ENCODE measurements around the gene CNKSR3.

The CNKSR3 gene

DNA sequence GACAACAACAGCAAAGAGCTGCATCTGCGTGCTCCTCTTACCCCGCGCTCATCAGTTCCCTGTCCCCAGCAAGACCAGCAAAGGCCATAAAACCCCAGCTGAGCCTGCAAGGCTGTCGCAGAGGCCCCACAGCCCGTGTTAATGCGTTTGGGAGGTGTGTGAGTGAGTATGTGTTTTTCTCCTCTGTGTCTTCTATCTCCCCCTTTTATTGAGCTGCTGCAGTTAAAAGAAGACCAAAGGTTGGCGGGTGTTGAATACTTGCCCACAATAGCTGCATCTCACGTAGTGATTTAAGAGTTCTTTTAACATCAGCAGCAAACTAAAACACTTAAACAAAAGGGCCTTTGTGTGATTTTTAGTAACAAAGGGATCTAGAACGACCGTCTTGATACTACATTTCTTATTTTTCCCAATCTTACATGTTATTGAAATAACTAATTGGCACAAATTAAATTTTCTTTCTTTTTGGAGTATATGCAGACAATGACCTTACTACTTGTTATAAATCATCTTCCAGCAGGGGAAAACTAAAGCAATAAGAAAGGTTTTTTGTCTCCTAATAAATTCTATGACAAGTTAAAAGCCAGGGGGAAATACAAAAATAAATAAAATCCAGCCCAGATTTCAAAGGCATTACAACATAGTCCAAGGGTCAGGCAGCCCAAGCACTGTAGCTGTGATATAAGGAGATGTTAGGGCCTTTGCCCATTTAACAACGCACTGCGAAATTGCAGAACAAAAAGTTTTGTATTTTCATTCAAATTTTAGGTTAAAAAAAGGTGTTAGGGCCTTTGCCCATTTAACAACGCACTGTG, 27.2 kb upstream of the CNKSR3 start:
- no peak for DNase-seq (ENCODE audit: low spot score)
- TF ChIP-seq, protein P1, sequence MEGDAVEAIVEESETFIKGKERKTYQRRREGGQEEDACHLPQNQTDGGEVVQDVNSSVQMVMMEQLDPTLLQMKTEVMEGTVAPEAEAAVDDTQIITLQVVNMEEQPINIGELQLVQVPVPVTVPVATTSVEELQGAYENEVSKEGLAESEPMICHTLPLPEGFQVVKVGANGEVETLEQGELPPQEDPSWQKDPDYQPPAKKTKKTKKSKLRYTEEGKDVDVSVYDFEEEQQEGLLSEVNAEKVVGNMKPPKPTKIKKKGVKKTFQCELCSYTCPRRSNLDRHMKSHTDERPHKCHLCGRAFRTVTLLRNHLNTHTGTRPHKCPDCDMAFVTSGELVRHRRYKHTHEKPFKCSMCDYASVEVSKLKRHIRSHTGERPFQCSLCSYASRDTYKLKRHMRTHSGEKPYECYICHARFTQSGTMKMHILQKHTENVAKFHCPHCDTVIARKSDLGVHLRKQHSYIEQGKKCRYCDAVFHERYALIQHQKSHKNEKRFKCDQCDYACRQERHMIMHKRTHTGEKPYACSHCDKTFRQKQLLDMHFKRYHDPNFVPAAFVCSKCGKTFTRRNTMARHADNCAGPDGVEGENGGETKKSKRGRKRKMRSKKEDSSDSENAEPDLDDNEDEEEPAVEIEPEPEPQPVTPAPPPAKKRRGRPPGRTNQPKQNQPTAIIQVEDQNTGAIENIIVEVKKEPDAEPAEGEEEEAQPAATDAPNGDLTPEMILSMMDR (IDR thresholded peaks at IDR 0.05; ENCODE audit: extremely low read depth, insufficient read depth, missing control alignments): no peak

DNA sequence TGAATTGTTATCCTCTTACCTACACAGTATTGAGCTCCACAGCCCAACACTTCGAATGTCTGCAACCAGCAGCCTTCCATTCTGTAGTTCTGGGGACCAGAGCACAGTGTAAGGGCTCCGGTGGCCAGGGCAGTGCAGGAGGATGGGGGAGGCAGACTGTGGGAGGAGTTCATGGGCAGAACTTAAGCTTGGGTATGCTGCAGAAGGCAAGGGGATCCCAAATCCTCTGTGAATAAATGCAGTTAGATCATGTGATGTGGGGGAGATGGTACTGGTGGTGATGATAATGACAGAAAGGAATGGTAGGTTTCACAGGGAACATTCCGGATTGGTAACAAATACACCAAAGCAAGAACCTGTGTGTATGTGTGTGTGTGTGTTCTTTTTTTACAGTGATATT, 26.5 kb upstream of the CNKSR3 start:
- DNase-seq (ENCODE audit: low spot score): no peak
- TF ChIP-seq, protein P1 (IDR thresholded peaks at IDR 0.05; ENCODE audit: extremely low read depth, insufficient read depth, missing control alignments): no peak
- in situ Hi-C loops (cut with MboI; ENCODE audit: low pct_unique_long_range_greater_than_20kb, low sequenced_read_pairs, unreplicated experiment): no loop called here

More for the DNA sequence above, 27.2 kb upstream of the CNKSR3 start:
- in situ Hi-C loops (cut with MboI; ENCODE audit: low pct_unique_long_range_greater_than_20kb, low sequenced_read_pairs, unreplicated experiment): no loop called here

DNA sequence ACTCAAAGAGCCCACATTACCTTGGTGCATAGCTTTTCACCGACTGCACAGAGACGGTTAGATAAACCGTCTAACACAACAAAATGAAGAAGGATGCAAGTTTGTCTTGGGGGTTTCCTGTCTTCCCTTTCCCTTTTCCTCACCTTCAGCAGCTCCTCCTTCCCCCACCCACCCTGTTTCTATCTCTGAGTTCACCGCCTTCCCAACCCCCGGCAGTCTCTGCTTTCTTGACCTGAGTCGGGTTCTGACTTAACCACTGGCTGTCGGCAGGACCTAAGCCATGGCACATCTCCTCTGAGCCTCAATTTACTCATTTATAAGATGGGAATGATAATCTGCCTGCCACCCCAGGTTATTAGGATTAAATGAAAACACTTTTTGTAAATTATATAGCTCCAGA, 25.8 kb upstream of the CNKSR3 start:
- DNase-seq (ENCODE audit: low spot score): no peak
- in situ Hi-C loops (cut with MboI; ENCODE audit: low pct_unique_long_range_greater_than_20kb, low sequenced_read_pairs, unreplicated experiment): no loop called here
- TF ChIP-seq, protein P1 (IDR thresholded peaks at IDR 0.05; ENCODE audit: extremely low read depth, insufficient read depth, missing control alignments): no peak

DNA sequence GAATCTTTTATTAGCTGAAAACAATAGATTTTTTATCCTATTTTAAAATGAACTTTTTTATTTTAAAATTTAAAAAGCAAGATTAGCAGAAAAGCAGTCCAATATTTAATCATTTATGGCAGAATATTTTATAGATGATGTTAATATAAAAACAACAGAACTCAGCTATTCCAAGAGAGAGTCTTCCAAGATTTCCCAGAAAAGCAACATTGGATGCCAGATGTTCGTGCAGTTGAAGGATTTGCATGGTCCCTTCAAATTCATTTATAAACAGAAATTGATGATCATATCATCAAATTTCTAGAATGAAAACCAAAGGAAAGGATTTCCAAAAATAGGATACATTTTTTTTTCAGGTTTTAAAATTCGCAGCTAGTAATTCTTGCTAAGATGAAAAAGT, 25.4 kb upstream of the CNKSR3 start:
- in situ Hi-C loops (cut with MboI; ENCODE audit: low pct_unique_long_range_greater_than_20kb, low sequenced_read_pairs, unreplicated experiment): no loop called here
- TF ChIP-seq, protein P1 (IDR thresholded peaks at IDR 0.05; ENCODE audit: extremely low read depth, insufficient read depth, missing control alignments): no peak

DNA sequence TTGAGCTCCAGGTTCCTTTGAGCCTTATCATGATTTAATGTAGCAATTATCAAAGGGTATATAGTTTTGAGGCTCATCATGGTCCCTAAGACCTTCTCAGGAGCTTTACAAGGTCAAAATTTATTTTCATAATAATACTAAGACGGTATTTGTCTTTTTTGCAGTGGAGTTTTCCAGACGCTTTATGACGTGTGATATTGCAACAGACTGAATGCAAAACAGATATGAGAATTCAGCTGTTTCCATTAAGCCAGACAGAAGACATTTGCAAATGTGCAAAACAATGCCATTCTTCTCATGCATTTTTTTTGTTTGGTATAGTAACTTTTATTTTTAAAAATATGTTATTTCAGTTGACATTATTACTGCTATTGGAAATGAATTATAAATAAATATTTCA, 24.7 kb upstream of the CNKSR3 start:
- DNase-seq (ENCODE audit: low spot score): no peak
- TF ChIP-seq, protein P1 (IDR thresholded peaks at IDR 0.05; ENCODE audit: extremely low read depth, insufficient read depth, missing control alignments): no peak
- in situ Hi-C loops (cut with MboI; ENCODE audit: low pct_unique_long_range_greater_than_20kb, low sequenced_read_pairs, unreplicated experiment): no loop called here

More for the DNA sequence above, 25.4 kb upstream of the CNKSR3 start:
- DNase-seq (ENCODE audit: low spot score): no peak

DNA sequence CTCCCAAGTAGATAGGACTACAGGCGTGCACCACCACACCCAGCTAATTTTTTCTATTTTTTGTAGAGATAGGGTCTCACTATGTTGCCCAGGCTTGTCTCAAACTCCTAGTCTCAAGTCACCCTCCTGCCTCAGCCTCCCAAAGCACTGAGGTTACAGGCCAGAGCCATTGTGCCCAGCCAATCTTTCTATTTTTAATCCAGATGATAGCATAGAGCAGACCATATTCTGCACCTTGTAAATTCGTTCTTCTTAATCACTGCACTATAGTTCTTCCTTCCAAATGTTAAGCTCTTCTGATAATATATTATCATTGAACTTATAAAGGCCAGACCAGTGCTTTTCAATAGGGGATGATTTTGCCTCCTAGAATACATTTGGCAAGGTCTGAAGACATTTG, 24.0 kb upstream of the CNKSR3 start:
- TF ChIP-seq, protein P1 (IDR thresholded peaks at IDR 0.05; ENCODE audit: extremely low read depth, insufficient read depth, missing control alignments): no peak
- in situ Hi-C loops (cut with MboI; ENCODE audit: low pct_unique_long_range_greater_than_20kb, low sequenced_read_pairs, unreplicated experiment): no loop called here
- DNase-seq (ENCODE audit: low spot score): no peak

All from GM13977 (cell line).